ENCODE results near the gene ENDOU. TPM values are rescaled to one million over a fixed set of nuclear protein-coding genes. Genes with fewer than 3 reads are reported as not detected.

ENDOU gene
- total and polyA plus RNA-seq, 4 donors, result 0.07 to 0.45 (median 0.31) TPM; not detected in 1

- Histone ChIP-seq H3K4me1 (ENCODE audit: control insufficient read depth in 5 of 5, insufficient read depth in 5 of 5, low read length in 5 of 5) (peaks cover 0 to 9% (median 4%) of the 10 kb centered on the region in 5 donors), H3K9ac (ENCODE audit: insufficient read depth in 1 of 2, low read length in 2 of 2) (no peak overlapping the region), H3K36me3 (ENCODE audit: control insufficient read depth in 4 of 4, insufficient read depth in 4 of 4, low read length in 4 of 4) (peaks cover 0 to 24% (median 0%) of the 10 kb centered on the region in 4 donors), H3K9me3 (ENCODE audit: control insufficient read depth in 4 of 4, insufficient read depth in 3 of 4, low read length in 3 of 4) (no peaks in the 10 kb centered on the region), H3K27me3 (ENCODE audit: control insufficient read depth in 3 of 3, insufficient read depth in 3 of 3, low read length in 2 of 3) (no peaks in the 10 kb centered on the region), H3K27ac (ENCODE audit: low read depth in 1 of 2, low read length in 1 of 2) (no peak overlapping the region), H3K4me3 (no peak overlapping the region)
- TF ChIP-seq CTCF (IDR thresholded peaks at IDR 0.05; ENCODE audit: control extremely low read depth, extremely low read depth), result no peak
- DNase-seq (no peak), ATAC-seq (ENCODE audit: insufficient read depth, low FRiP score) (no peak)
- 83 to 86% methylated on average over 4 of the region's 4 CpGs for WGBS, 2 donors
Measured at GRCh38 chr12:47747126-47747525, 21.8 kb upstream of the ENDOU start.

- peaks cover 0 to 23% (median 0%) of the 10 kb centered on the region in 4 donors for H3K36me3 ChIP-seq (ENCODE audit: control insufficient read depth in 4 of 4, insufficient read depth in 4 of 4, low read length in 4 of 4)
- no peak for ATAC-seq (ENCODE audit: insufficient read depth, low FRiP score)
- 90% methylated on average over 7 of the region's 7 CpGs for WGBS, 2 donors
Measured at GRCh38 chr12:47746523-47746922, 21.2 kb upstream of the ENDOU start.

GRCh38 chr12:47746073-47746472 lies 20.8 kb upstream of the ENDOU start:
- Histone ChIP-seq H3K27me3 (ENCODE audit: control insufficient read depth in 3 of 3, insufficient read depth in 3 of 3, low read length in 2 of 3) (no peaks in the 10 kb centered on the region), H3K36me3 (ENCODE audit: control insufficient read depth in 4 of 4, insufficient read depth in 4 of 4, low read length in 4 of 4) (peaks cover 0 to 19% (median 0%) of the 10 kb centered on the region in 4 donors), H3K9ac (ENCODE audit: insufficient read depth in 1 of 2, low read length in 2 of 2) (no peak overlapping the region), H3K4me3 (no peak overlapping the region), H3K9me3 (ENCODE audit: control insufficient read depth in 4 of 4, insufficient read depth in 3 of 4, low read length in 3 of 4) (no peaks in the 10 kb centered on the region), H3K27ac (ENCODE audit: low read depth in 1 of 2, low read length in 1 of 2) (no peak overlapping the region), H3K4me1 (ENCODE audit: control insufficient read depth in 5 of 5, insufficient read depth in 5 of 5, low read length in 5 of 5) (peaks cover 0 to 16% (median 4%) of the 10 kb centered on the region in 5 donors)
- ATAC-seq (ENCODE audit: insufficient read depth, low FRiP score) (no peak), DNase-seq (no peak)
- TF ChIP-seq CTCF (IDR thresholded peaks at IDR 0.05; ENCODE audit: control extremely low read depth, extremely low read depth), result no peak
- 90 to 92% methylated on average over 5 of the region's 5 CpGs for WGBS, 2 donors

More at GRCh38 chr12:47746523-47746922, 21.2 kb upstream of the ENDOU start:
- H3K4me1 ChIP-seq (ENCODE audit: control insufficient read depth in 5 of 5, insufficient read depth in 5 of 5, low read length in 5 of 5), result peaks cover 0 to 12% (median 3%) of the 10 kb centered on the region in 5 donors
- DNase-seq, result no peak
- H3K27me3 ChIP-seq (ENCODE audit: control insufficient read depth in 3 of 3, insufficient read depth in 3 of 3, low read length in 2 of 3), result no peaks in the 10 kb centered on the region
- no peak for TF ChIP-seq CTCF (IDR thresholded peaks at IDR 0.05; ENCODE audit: control extremely low read depth, extremely low read depth)
- H3K9ac ChIP-seq (ENCODE audit: insufficient read depth in 1 of 2, low read length in 2 of 2), result no peak overlapping the region
- no peaks in the 10 kb centered on the region for H3K9me3 ChIP-seq (ENCODE audit: control insufficient read depth in 4 of 4, insufficient read depth in 3 of 4, low read length in 3 of 4)
- H3K4me3 ChIP-seq, result no peak overlapping the region
- H3K27ac ChIP-seq (ENCODE audit: low read depth in 1 of 2, low read length in 1 of 2), result no peak overlapping the region

- no peak for ATAC-seq (ENCODE audit: insufficient read depth, low FRiP score)
Measured at GRCh38 chr12:47745485-47746041, 20.3 kb upstream of the ENDOU start.

More at GRCh38 chr12:47745485-47746041, 20.3 kb upstream of the ENDOU start:
- WGBS, 2 donors, result 86 to 91% methylated on average over 16 of the region's 16 CpGs
- Histone ChIP-seq H3K9ac (ENCODE audit: insufficient read depth in 1 of 2, low read length in 2 of 2) (no peak overlapping the region), H3K4me1 (ENCODE audit: control insufficient read depth in 5 of 5, insufficient read depth in 5 of 5, low read length in 5 of 5) (peaks cover 0 to 22% (median 5%) of the 10 kb centered on the region in 5 donors), H3K27ac (ENCODE audit: low read depth in 1 of 2, low read length in 1 of 2) (no peak overlapping the region), H3K4me3 (no peak overlapping the region), H3K36me3 (ENCODE audit: control insufficient read depth in 4 of 4, insufficient read depth in 4 of 4, low read length in 4 of 4) (peaks cover 0 to 13% (median 0%) of the 10 kb centered on the region in 4 donors), H3K27me3 (ENCODE audit: control insufficient read depth in 3 of 3, insufficient read depth in 3 of 3, low read length in 2 of 3) (no peaks in the 10 kb centered on the region), H3K9me3 (ENCODE audit: control insufficient read depth in 4 of 4, insufficient read depth in 3 of 4, low read length in 3 of 4) (no peaks in the 10 kb centered on the region)
- TF ChIP-seq CTCF (IDR thresholded peaks at IDR 0.05; ENCODE audit: control extremely low read depth, extremely low read depth), result no peak
- no peak for DNase-seq

Measured in lung (tissue), 12 donors.